Ovary (tissue), 10 donors: ENCODE measurements around the gene CENPS. TPM values are rescaled to one million over a fixed set of nuclear protein-coding genes. Genes with fewer than 3 reads are reported as not detected.

Experiments used
- DNase-seq, 5 donors: peaks; one replicate each; pipeline ENCODE4 v3.0.0-alpha.2; 2019 to 2020
- H3K27ac ChIP-seq, 2 donors: fragments of 200-600 bp; one replicate each; pipeline versions ENCODE4 v1.5.1 to v1.8.0; 2019 to 2022
- H3K27me3 ChIP-seq: fragments of 200-600 bp; one replicate; pipeline ENCODE4 v1.8.0; 2022
- H3K36me3 ChIP-seq: fragments of 200-600 bp; sonication (generic); one replicate; pipeline ENCODE4 v1.5.1; 2019
- H3K4me1 ChIP-seq: one replicate; pipeline ENCODE4 v1.8.1; 2013; ENCODE audit warnings: mild to moderate bottlenecking, moderate library complexity; ENCODE audit not compliant: insufficient read depth
- H3K4me3 ChIP-seq: fragments of 200-600 bp; sonication (generic); one replicate; pipeline ENCODE4 v1.5.1; 2017
- H3K9me3 ChIP-seq, 2 donors: fragments of 200-600 bp in 1 of 2; sonication (generic) in 1 of 2; one replicate each; pipeline versions ENCODE4 v1.5.1 to v1.8.1; 2013 to 2019; ENCODE audit warnings: mild to moderate bottlenecking in 1 of 2, moderate library complexity in 1 of 2
- EP300 ChIP-seq: sonication (generic); formaldehyde crosslinking; IDR thresholded peaks from one replicate; pipeline ENCODE4 v1.6.1; 2017; ENCODE audit warnings: antibody characterized with exemption
- POLR2A ChIP-seq: fragments of 450-650 bp; IDR thresholded peaks from one replicate; pipeline ENCODE4 v1.6.1; 2017; ENCODE audit warnings: antibody characterized with exemption, mild to moderate bottlenecking, moderate library complexity
- WGBS, 3 donors: extraction: QIAGEN DNeasy Blood & Tissue Kit in 1 of 3; methylation state at CpG; one replicate each; pipeline versions ENCODE4 v1.1.5 to v1.1.7; 2013 to 2017; 5-methylcytosine and 5-hydroxymethylcytosine counted together
- intact Hi-C, 4 donors: fragments of 100-400 bp; cut with DNase I; formaldehyde crosslinking; loops; one replicate each; pipeline versions ENCODE4 v1.11.0 to v1.15.1; 2022 to 2023
- long read RNA-seq, 3 donors: library from polyadenylated mRNA in 2 of 3; unstranded in 2 of 3; transcript quantifications; one replicate each; pipeline ENCODE4 v2.0.0 and lab custom pipeline, GENCODE V29; 2021 to 2026
- polyA plus RNA-seq, 2 donors: library from polyadenylated mRNA; stranded (reverse); fragments of 200-250 nt in 1 of 2; fragments of 350-450 nt in 1 of 2; fragmentation: Illumina TruSeq in 1 of 2; extraction: RNeasy Lipid Tissue Mini Kit (QIAGEN cat#74804) in 1 of 2; gene quantifications; one replicate each; pipeline ENCODE4 v1.2.3, GENCODE V29; 2013 to 2014
- total RNA-seq, 7 donors: library from RNA; depleted of rRNA in 2 of 7; stranded (reverse); fragments of >200 nt in 2 of 7; fragmentation: NEBNext Ultra II Directional in 3 of 7; extraction: Animal tissue kit (Norgen Biotek cat#: 25700) in 3 of 7; gene quantifications; one replicate each; pipeline versions ENCODE4 v1.1.0 to v1.2.4, GENCODE V29; 2016 to 2023
- TF ChIP-seq, protein P1 (sequence below), 3 donors: fragments of 450-650 bp in 2 of 3; fragments of 200-600 bp in 1 of 3; IDR thresholded peaks; one replicate each; pipeline versions ENCODE4 v1.5.1 to v1.8.0; 2016 to 2022; ENCODE audit warnings: antibody characterized with exemption in 3 of 3, mild to moderate bottlenecking in 1 of 3
- donor health status: DM: no; HTN: no; CAD: no; lungs with moderate emphysema.
- donor health status: DM: no; HTN: no; CAD: no.
- donor health status: Bipolar disorder and iron deficiency.
- donor health status: DM: yes; HTN: yes; CAD: no.
- donor health status: DM: no; HTN: no; CAD: no.
- donor health status: DM: yes; HTN: yes; CAD: no.

Gene CENPS
- 10 to 100 TPM in 3 of 7 donors, 1 to 10 TPM in 4; 1.5 to 13.6 (median 9.8) TPM for total RNA-seq
- 10 to 100 TPM; 10.5 to 12.3 TPM for polyA plus RNA-seq
- long read RNA-seq, donor 1, transcript CENPS-204 (5 exons, 914 nt), result major isoform, 10 of 14 reads
- long read RNA-seq, donor 1, partial matches to known transcripts, result 3 of 14 reads
- long read RNA-seq, donor 1, other reads (novel, unspliced or antisense), result 0 of 14 reads
- long read RNA-seq, donor 2, transcript CENPS-204 (5 exons, 914 nt), result minor isoform, 12 of 38 reads
- long read RNA-seq, donor 2, transcript CENPS-201 (5 exons, 896 nt), result major isoform, 26 of 38 reads
- long read RNA-seq, donor 2, partial matches to known transcripts, result 0 of 38 reads
- long read RNA-seq, donor 2, other reads (novel, unspliced or antisense), result 0 of 38 reads
- long read RNA-seq, donor 3, transcript CENPS-204 (5 exons, 914 nt), result major isoform, 9 of 11 reads
- long read RNA-seq, donor 3, partial matches to known transcripts, result 1 of 11 reads
- long read RNA-seq, donor 3, other reads (novel, unspliced or antisense), result 0 of 11 reads

DNA sequence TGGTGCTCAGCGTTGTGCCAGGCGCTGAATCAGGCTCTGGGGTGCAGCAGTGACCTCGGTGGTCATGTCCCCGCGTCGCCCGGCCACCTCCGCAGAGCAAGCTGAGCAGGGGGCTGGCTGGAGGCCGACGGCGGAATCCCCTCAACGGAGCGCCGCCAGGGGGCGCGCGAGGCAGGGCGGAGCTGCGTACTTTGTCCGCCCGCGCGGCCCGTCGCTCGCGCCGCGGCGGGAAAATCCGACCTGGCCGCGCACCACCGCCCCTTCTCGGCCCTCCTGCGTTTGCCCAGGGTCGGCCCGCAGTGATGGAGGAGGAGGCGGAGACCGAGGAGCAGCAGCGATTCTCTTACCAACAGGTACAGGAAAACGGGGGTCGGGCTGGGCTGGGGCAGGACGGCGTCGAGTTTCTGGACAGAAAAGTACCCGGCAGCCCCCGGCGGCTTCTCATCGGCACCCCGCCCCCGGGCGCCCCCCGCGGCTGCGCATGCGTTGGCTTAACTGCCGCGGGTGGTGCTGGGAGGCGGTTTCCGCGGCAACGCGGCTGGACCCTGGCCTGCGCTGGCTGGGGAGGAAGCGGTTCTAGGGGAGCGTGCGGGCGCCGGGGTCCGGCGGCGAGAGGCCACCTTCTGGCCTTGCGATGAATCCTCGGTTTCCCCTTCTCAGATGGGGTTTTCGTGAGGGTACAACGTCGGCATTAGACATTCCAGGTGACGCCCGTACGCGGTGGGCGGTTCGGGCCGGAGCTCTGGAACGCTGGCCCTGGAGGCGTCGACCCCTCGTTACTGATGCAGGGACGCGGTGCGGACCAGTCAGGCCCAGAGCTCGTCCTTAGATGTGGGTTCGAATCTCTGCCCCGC lies at the start of gene CENPS:
TSS of gene CENPS (plus strand) at position 218 of the 854 bp plus-strand sequence. CDS start at position 303, 85 bp downstream.
- H3K9me3 ChIP-seq, result no peaks in the 10 kb centered on the region
- peak within 1 kb of the TSS; percentile 78 for H3K4me3 ChIP-seq
- H3K27me3 ChIP-seq, result no peaks in the 10 kb centered on the region
- peak within 1 kb of the TSS in 1 of 2 donors; percentile 19 for H3K27ac ChIP-seq
- intact Hi-C loops, result loop anchor here in 2 of 4 donors (2.0 to 5.0 kb wide), 2 partner anchors 54 to 437 kb away; no protein-coding TSS in a partner anchor
- no peaks in the 10 kb centered on the region for H3K36me3 ChIP-seq
- no peaks in the 10 kb centered on the region for H3K4me1 ChIP-seq
- no peak for TF ChIP-seq POLR2A
- TF ChIP-seq, protein P1, sequence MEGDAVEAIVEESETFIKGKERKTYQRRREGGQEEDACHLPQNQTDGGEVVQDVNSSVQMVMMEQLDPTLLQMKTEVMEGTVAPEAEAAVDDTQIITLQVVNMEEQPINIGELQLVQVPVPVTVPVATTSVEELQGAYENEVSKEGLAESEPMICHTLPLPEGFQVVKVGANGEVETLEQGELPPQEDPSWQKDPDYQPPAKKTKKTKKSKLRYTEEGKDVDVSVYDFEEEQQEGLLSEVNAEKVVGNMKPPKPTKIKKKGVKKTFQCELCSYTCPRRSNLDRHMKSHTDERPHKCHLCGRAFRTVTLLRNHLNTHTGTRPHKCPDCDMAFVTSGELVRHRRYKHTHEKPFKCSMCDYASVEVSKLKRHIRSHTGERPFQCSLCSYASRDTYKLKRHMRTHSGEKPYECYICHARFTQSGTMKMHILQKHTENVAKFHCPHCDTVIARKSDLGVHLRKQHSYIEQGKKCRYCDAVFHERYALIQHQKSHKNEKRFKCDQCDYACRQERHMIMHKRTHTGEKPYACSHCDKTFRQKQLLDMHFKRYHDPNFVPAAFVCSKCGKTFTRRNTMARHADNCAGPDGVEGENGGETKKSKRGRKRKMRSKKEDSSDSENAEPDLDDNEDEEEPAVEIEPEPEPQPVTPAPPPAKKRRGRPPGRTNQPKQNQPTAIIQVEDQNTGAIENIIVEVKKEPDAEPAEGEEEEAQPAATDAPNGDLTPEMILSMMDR (IDR thresholded peaks at IDR 0.05), result peak; percentile 97 to 99 (median 99)
- TF ChIP-seq EP300, result no peak
- peak; percentile 94 to 97 (median 94) for DNase-seq
- WGBS, 3 donors, result 0% methylated on average over 43 to 95 of the region's 95 CpGs

GRCh38 chr1:10380594-10381275 lies 49.5 kb upstream of the CENPS start:
- TF ChIP-seq EP300 (no peak), POLR2A (no peak)
- TF ChIP-seq, protein P1 (IDR thresholded peaks at IDR 0.05), result no peak
- no peaks in the 10 kb centered on the region for H3K9me3 ChIP-seq
- no peaks in the 10 kb centered on the region for H3K27me3 ChIP-seq
- intact Hi-C loops, result no loop called here
- H3K36me3 ChIP-seq, result no peaks in the 10 kb centered on the region
- no peak overlapping the region for H3K4me3 ChIP-seq
- WGBS, 3 donors, result 17 to 19% (median 18%) methylated on average over 5 of the region's 5 CpGs
- DNase-seq, result peak in 1 of 5 donors; percentile 44
- H3K27ac ChIP-seq, result no peak overlapping the region
- no peaks in the 10 kb centered on the region for H3K4me1 ChIP-seq

DNA sequence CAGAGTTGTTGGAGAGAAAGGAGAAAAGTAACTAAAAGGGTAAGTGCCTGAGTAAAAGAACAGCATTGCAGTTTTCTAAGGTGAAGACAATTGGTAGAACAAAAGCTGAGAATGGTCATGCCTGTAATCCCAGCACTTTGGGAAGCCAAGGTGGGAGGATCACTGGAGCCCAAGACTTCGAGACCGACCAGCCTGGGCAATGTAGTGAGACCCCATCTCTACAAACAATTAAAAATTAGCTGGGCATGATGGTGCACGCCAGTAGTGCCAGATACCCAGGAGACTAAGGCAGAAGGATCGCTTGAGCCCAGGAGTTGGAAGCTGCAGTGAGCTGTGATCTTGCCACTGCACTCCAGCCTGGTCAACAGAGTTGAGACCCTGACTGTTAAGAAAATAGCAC lies 46.6 kb upstream of the CENPS start:
- intact Hi-C loops, result no loop called here
- DNase-seq, result no peak

More for the DNA sequence above, 46.6 kb upstream of the CENPS start:
- Histone ChIP-seq H3K27ac (no peak overlapping the region), H3K4me3 (no peak overlapping the region), H3K27me3 (no peaks in the 10 kb centered on the region), H3K4me1 (no peaks in the 10 kb centered on the region), H3K36me3 (no peaks in the 10 kb centered on the region), H3K9me3 (no peaks in the 10 kb centered on the region)
- 84 to 96% (median 84%) methylated on average over 4 of the region's 4 CpGs for WGBS, 3 donors
- TF ChIP-seq, protein P1 (IDR thresholded peaks at IDR 0.05), result no peak
- no peak for TF ChIP-seq EP300
- no peak for TF ChIP-seq POLR2A
